ENCODE data around the gene MFSD2A.
"Not testable (repeated sequence)": the region's sequence is repeated elsewhere in the genome, so short reads cannot be mapped to it uniquely, and the experiment has no call there.

Gene MFSD2A

DNA sequence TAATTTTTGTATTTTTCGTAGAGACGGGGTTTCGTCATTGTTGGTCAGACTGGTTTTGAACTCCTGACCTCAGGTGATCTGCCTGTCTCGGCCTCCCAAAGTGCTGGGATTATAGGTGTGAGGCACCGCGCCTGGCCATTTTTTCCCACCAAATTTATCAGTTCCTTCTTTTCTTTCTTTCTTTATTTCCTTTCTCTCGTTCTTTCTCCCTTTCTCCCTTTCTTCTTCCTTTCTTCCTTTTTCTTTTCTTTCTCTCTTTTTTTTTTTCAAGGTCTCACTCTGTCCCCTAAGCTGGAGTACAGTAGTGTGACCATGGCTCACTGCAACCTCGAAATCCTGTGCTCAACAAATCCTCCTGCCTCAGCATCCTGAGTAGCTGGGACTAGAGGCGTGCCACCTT lies 26.4 kb downstream of the MFSD2A start:
- H3K4me3 ChIP-seq (replicated peaks; ENCODE audit: low read depth, low read length), result no peak overlapping the region
- DNase-seq (ENCODE audit: extremely low read depth, insufficient read length), result no peak
- no peaks in the 10 kb centered on the region for H3K36me3 ChIP-seq (ENCODE audit: control insufficient read depth, insufficient read depth, low read length)
- H3K27me3 ChIP-seq (replicated peaks; ENCODE audit: control insufficient read depth, insufficient read depth, low read length), result no peaks in the 10 kb centered on the region
- TF ChIP-seq, protein P1, sequence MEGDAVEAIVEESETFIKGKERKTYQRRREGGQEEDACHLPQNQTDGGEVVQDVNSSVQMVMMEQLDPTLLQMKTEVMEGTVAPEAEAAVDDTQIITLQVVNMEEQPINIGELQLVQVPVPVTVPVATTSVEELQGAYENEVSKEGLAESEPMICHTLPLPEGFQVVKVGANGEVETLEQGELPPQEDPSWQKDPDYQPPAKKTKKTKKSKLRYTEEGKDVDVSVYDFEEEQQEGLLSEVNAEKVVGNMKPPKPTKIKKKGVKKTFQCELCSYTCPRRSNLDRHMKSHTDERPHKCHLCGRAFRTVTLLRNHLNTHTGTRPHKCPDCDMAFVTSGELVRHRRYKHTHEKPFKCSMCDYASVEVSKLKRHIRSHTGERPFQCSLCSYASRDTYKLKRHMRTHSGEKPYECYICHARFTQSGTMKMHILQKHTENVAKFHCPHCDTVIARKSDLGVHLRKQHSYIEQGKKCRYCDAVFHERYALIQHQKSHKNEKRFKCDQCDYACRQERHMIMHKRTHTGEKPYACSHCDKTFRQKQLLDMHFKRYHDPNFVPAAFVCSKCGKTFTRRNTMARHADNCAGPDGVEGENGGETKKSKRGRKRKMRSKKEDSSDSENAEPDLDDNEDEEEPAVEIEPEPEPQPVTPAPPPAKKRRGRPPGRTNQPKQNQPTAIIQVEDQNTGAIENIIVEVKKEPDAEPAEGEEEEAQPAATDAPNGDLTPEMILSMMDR (IDR thresholded peaks at IDR 0.05; ENCODE audit: insufficient read depth, low read length, poor library complexity, severe bottlenecking), result no peak

DNA sequence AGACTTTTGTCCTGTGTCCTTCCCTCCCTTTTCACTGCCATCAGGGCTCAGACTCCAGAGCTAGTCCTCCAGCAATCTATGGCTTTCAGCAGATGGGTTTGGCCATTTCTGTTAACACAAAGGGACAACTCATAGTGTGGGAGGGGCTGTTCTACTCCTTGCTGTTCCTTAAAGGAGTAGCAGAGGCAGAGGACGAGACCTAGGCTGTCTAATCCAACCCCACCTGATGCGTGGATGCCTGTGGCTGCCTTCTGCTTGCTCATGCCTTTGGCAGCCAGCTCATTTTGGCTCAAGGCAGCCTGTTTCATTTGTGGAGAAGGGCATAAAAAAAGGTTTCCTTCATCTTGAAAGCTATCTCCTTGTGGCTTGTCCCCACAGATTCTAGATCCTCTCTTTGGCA lies 27.0 kb downstream of the MFSD2A start:
- DNase-seq (ENCODE audit: extremely low read depth, insufficient read length), result no peak
- Histone ChIP-seq H3K4me3 (replicated peaks; ENCODE audit: low read depth, low read length) (no peak overlapping the region), H3K36me3 (ENCODE audit: control insufficient read depth, insufficient read depth, low read length) (no peaks in the 10 kb centered on the region), H3K27me3 (replicated peaks; ENCODE audit: control insufficient read depth, insufficient read depth, low read length) (no peaks in the 10 kb centered on the region)
- TF ChIP-seq, protein P1 (IDR thresholded peaks at IDR 0.05; ENCODE audit: insufficient read depth, low read length, poor library complexity, severe bottlenecking), result no peak

DNA sequence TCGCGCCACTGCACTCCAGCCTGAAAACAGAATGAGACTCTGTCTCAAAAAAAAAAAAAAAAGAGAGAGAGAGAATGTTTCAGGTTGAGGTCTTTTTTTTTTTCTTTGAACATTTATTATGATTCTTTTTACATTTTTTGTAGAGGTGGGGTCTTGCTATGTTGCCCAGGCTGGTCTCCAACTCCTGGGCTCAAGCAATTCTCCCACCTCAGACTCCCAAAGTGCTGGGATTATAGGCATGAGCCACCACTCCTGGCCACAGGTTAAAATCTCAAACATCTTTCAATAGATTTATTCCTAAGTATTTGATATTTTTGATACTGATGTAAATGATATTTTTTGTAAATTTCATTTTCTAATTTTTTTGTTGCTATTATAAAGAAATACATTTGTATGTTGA lies 29.5 kb downstream of the MFSD2A start:
- H3K36me3 ChIP-seq (ENCODE audit: control insufficient read depth, insufficient read depth, low read length); H3K27me3 ChIP-seq (replicated peaks; ENCODE audit: control insufficient read depth, insufficient read depth, low read length); DNase-seq (ENCODE audit: extremely low read depth, insufficient read length); H3K4me3 ChIP-seq (replicated peaks; ENCODE audit: low read depth, low read length): not testable (repeated sequence)

DNA sequence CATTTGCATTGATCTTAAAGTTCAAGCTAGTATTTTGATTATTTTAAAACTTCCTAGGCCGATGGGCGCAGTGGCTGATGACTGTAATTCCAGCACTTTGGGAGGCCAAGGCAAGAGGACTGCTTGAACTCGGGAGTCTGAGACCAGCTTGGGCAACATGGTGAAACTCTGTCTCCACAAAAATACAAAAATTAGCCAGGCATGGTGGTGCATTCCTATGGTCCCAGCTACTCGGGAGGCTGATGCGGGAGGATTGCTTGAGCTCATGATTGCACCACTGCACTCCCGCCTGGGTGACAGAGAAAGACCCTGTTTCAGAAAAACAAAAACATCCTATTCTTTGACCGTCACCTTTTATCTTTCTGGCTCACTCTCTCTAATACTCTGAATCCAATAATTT lies 30.0 kb downstream of the MFSD2A start:
- no peak overlapping the region for H3K4me3 ChIP-seq (replicated peaks; ENCODE audit: low read depth, low read length)
- no peak for DNase-seq (ENCODE audit: extremely low read depth, insufficient read length)
- TF ChIP-seq, protein P1 (IDR thresholded peaks at IDR 0.05; ENCODE audit: insufficient read depth, low read length, poor library complexity, severe bottlenecking), result no peak
- no peaks in the 10 kb centered on the region for H3K27me3 ChIP-seq (replicated peaks; ENCODE audit: control insufficient read depth, insufficient read depth, low read length)
- no peaks in the 10 kb centered on the region for H3K36me3 ChIP-seq (ENCODE audit: control insufficient read depth, insufficient read depth, low read length)

DNA sequence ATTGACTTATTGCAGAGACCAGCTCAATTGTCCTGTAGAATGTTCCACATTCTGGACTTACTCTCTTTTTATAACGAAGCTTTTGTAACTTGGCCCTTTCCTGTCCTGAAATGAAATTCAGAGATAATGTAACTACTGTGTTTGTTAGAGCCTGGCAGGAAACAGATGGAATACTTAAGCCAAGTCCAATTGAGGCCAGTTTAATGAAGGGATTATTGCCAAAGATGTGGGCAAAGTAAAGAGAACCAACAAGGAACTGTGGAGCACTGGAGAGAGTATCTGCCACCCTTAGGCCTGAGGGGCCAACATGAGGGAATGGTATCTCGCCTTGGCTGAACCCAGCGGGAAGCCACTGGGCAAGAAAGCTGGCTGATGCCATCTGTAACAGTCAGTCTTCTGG lies 32.9 kb downstream of the MFSD2A start:
- no peaks in the 10 kb centered on the region for H3K27me3 ChIP-seq (replicated peaks; ENCODE audit: control insufficient read depth, insufficient read depth, low read length)
- no peak overlapping the region for H3K4me3 ChIP-seq (replicated peaks; ENCODE audit: low read depth, low read length)
- no peak for DNase-seq (ENCODE audit: extremely low read depth, insufficient read length)
- no peaks in the 10 kb centered on the region for H3K36me3 ChIP-seq (ENCODE audit: control insufficient read depth, insufficient read depth, low read length)
- TF ChIP-seq, protein P1 (IDR thresholded peaks at IDR 0.05; ENCODE audit: insufficient read depth, low read length, poor library complexity, severe bottlenecking), result no peak

DNA sequence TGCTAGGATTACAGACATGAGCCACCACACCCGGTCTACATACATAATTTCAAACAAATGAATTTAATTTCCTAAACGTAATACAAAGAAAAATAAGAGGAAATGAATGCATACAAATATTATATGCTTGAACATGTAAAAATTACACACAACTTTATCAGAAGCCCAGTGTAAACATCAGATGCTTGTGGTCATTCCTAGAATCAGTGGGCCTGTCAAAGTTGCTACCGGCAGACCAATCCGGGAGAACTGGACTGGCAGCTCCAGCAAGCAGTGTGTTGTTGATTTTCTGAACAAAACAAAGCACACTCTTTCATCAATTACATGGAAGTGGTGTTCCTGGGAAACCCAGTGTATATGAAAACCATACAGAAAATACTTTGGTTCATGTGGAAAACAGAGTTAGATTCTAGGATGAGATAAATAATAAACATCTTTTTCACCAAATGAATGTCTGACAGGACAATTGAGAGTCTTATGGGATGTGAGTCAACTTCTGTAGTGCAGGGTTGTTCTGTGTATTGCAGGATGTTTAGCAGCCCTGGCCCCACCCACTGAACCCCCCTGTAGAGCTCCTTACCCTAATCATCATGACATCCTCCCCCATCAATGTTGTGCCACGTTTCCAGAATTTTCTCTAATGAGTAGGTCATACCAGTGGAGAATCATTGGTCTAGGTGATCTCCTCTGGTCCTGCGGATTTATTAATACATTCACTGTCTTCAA lies 33.8 kb downstream of the MFSD2A start:
- no peak overlapping the region for H3K4me3 ChIP-seq (replicated peaks; ENCODE audit: low read depth, low read length)
- DNase-seq (ENCODE audit: extremely low read depth, insufficient read length), result no peak
- TF ChIP-seq, protein P1 (IDR thresholded peaks at IDR 0.05; ENCODE audit: insufficient read depth, low read length, poor library complexity, severe bottlenecking), result no peak
- H3K27me3 ChIP-seq (replicated peaks; ENCODE audit: control insufficient read depth, insufficient read depth, low read length), result no peaks in the 10 kb centered on the region
- H3K36me3 ChIP-seq (ENCODE audit: control insufficient read depth, insufficient read depth, low read length), result no peaks in the 10 kb centered on the region
